H1 (cell line): ENCODE results near the gene GRID1. TPM values are rescaled to one million over a fixed set of nuclear protein-coding genes. Genes with fewer than 3 reads are reported as not detected.

Source experiments
- CHD1 ChIP-seq: IDR thresholded peaks from 2 replicates; pipeline ENCODE4 v1.6.1; 2012; ENCODE audit warnings: low read depth, low read length, improper control_type of control experiment
- CHD7 ChIP-seq: fragments of 300-600 bp; sonication (generic); IDR thresholded peaks from 2 replicates; pipeline ENCODE4 v1.7.1; 2012; ENCODE audit warnings: low read length, moderate library complexity, mild to moderate bottlenecking, inconsistent platforms; ENCODE audit not compliant: insufficient replicate concordance
- CTBP2 ChIP-seq: IDR thresholded peaks from 2 replicates; pipeline ENCODE4 v1.7.0; 2011; ENCODE audit warnings: borderline replicate concordance, mild to moderate bottlenecking, moderate library complexity, mixed read lengths, low read length; ENCODE audit not compliant: insufficient read depth, insufficient read length
- FOSL1 ChIP-seq: IDR thresholded peaks from 2 replicates; pipeline ENCODE4 v1.6.1; 2011; ENCODE audit warnings: mild to moderate bottlenecking, low read depth, low read length, moderate library complexity; ENCODE audit not compliant: insufficient read depth
- RAD21 ChIP-seq, 2 experiments: IDR thresholded peaks in 1 of 2; conservative IDR thresholded peaks in 1 of 2; 2 replicates each; pipeline ENCODE4 v1.6.1; 2011; ENCODE audit warnings: low read depth in 2 of 2, low read length in 2 of 2, improper control_type of control experiment in 1 of 2, inconsistent platforms in 1 of 2, mild to moderate bottlenecking in 1 of 2, moderate library complexity in 1 of 2
- RNF2 ChIP-seq: fragments of 200-900, 300-1000 bp; sonication (generic); IDR thresholded peaks from 2 replicates; pipeline ENCODE4 v1.7.1; 2016; ENCODE audit warnings: borderline replicate concordance, low read depth, mild to moderate bottlenecking, antibody characterized with exemption, low read length; ENCODE audit not compliant: poor library complexity, severe bottlenecking; ENCODE audit errors: missing control alignments
- SAP30 ChIP-seq: fragments of 300-600 bp; sonication (generic); IDR thresholded peaks from 2 replicates; pipeline ENCODE4 v1.7.1; 2012; ENCODE audit warnings: low read length, moderate library complexity, mild to moderate bottlenecking, inconsistent platforms; ENCODE audit not compliant: insufficient read depth, insufficient replicate concordance
- SP4 ChIP-seq: IDR thresholded peaks from 2 replicates; pipeline ENCODE4 v1.6.1; 2012; ENCODE audit warnings: low read length, inconsistent platforms
- ZNF274 ChIP-seq: IDR thresholded peaks from 2 replicates; pipeline ENCODE4 v1.7.0; 2012; ENCODE audit warnings: low read length, borderline replicate concordance; ENCODE audit errors: extremely low read depth
- polyA plus RNA-seq, 7 experiments: library from polyadenylated mRNA; depleted of rRNA in 3 of 7; stranded (reverse) in 5 of 7; unstranded in 2 of 7; fragments of >200 nt in 5 of 7; fragments of 200-250 nt in 2 of 7; gene quantifications; 1 replicate in 5 of 7; 2 replicates in 1 of 7; 4 replicates in 1 of 7; pipeline versions ENCODE4 v1.2.1 to v1.2.3, GENCODE V29; 2011 to 2013; ENCODE audit warnings: missing spikeins in 2 of 7, mixed read lengths in 2 of 7
- total RNA-seq: library from RNA; stranded (reverse); fragmentation: NEBNext Ultra II Directional; extraction: Animal tissue kit (Norgen Biotek cat#: 25700); gene quantifications from 2 replicates; pipeline ENCODE4 v1.2.1, GENCODE V29; 2021

GRID1 gene
- total and polyA plus RNA-seq, 2 of the 8 experiments (the other 6 are each of a cell fraction or from before 2014, with no cell fraction given) = 0.22 to 0.30 TPM

GRCh38 chr10:85581371-85581770 is 785.2 kb downstream of the GRID1 start (continued):
- TF ChIP-seq CHD7 (no peak), RNF2 (no peak), CTBP2 (no peak), SP4 (no peak), SAP30 (no peak), RAD21 (IDR thresholded peaks at IDR 0.05 in 1 of 2, conservative IDR thresholded peaks at IDR 0.05 in 1 of 2; ENCODE audit: low read depth in 2 of 2, low read length in 2 of 2) (no peak), CHD1 (no peak), ZNF274 (no peak), FOSL1 (no peak)
